HepG2 (cell line): ENCODE measurements around the gene PLXNB2. TPM values are rescaled to one million over a fixed set of nuclear protein-coding genes. Genes with fewer than 3 reads are reported as not detected.
A peak's percentile ranks its signal among the peaks of the same experiment; 100 is the strongest.

Source experiments
- ATAC-seq: fragments of 200-7000 bp; cut with Tn5 transposase; 3 replicates; pipeline ENCODE4 v1.9.1; 2020; ENCODE audit warnings: mild to moderate bottlenecking, moderate library complexity
- BruUV-seq: library from RNA; stranded (reverse); fragments of 400-500 nt; replicated peaks from 2 replicates; lab custom pipeline; 2021; lab: Mats Ljungman, UMichigan
- CTCF ChIA-PET: fragments of 300-600 bp; formaldehyde crosslinking; extraction: SDS; loops from one replicate; lab custom pipeline; 2021; ENCODE audit warnings: low total read pairs, inconsistent platforms, low intra/inter-chr PET ratio; lab: Yijun Ruan, JAX
- POLR2A ChIA-PET: fragments of 350-600 bp; sonication (Branson Sonifier 250); formaldehyde crosslinking; loops from one replicate; lab custom pipeline; 2020; ENCODE audit warnings: antibody characterized with exemption, inconsistent platforms; lab: Yijun Ruan, JAX
- DNase-seq: peaks from one replicate; pipeline ENCODE4 v3.0.0-alpha.2; 2015; ENCODE audit warnings: low spot score
- FAIRE-seq: peaks from 3 replicates; lab custom pipeline; 2011; peaks lifted over from hg19 to GRCh38; lab: Jason Lieb, UNC
- H2AFZ ChIP-seq: one replicate; pipeline ENCODE4 v1.6.1; 2011; ENCODE audit warnings: low read length, inconsistent platforms
- H3K27ac ChIP-seq: fragments of 300-600 bp; 3 replicates; pipeline ENCODE4 v1.8.0; 2011; ENCODE audit warnings: mixed run types, mild to moderate bottlenecking, mixed read lengths, low read length, inconsistent platforms; ENCODE audit not compliant: insufficient read depth; ENCODE audit errors: extremely low read length
- H3K27me3 ChIP-seq, 2 experiments: fragments of 200-600 bp in 1 of 2; 2 replicates in 1 of 2; 3 replicates in 1 of 2; pipeline versions ENCODE4 v1.6.0 to v1.8.0; 2011; ENCODE audit warnings: low read length in 2 of 2, mild to moderate bottlenecking in 2 of 2, moderate library complexity in 2 of 2, inconsistent platforms in 1 of 2; ENCODE audit not compliant: insufficient read depth in 2 of 2, control insufficient read depth in 1 of 2
- H3K36me3 ChIP-seq, 2 experiments: fragments of 200-600 bp in 1 of 2; replicated peaks in 1 of 2; 2 replicates in 1 of 2; 3 replicates in 1 of 2; pipeline versions ENCODE4 v1.5.1 to v1.8.0; 2011; ENCODE audit warnings: low read length in 2 of 2, inconsistent platforms in 1 of 2; ENCODE audit not compliant: insufficient read depth in 2 of 2, control insufficient read depth in 1 of 2
- H3K4me1 ChIP-seq: 2 replicates; pipeline ENCODE4 v1.5.1; 2012; ENCODE audit warnings: low read length, inconsistent platforms; ENCODE audit not compliant: insufficient read depth
- H3K4me2 ChIP-seq: 2 replicates; pipeline ENCODE4 v1.6.0; 2011; ENCODE audit warnings: low read depth, low read length, inconsistent platforms
- H3K4me3 ChIP-seq, 3 experiments: fragments of 200-600 bp in 1 of 3; sonication (generic), shearing (Covaris generic) in 1 of 3; replicated peaks in 1 of 3; 2 replicates each; pipeline ENCODE4 v1.5.1; 2011 to 2016; ENCODE audit warnings: low read length in 3 of 3, inconsistent platforms in 2 of 3, low read depth in 2 of 3, mild to moderate bottlenecking in 2 of 3, control low read depth in 1 of 3, mixed read lengths in 1 of 3; ENCODE audit not compliant: insufficient read depth in 1 of 3
- H3K79me2 ChIP-seq: one replicate; pipeline ENCODE4 v1.6.1; 2011; ENCODE audit warnings: low read length, inconsistent platforms; ENCODE audit not compliant: insufficient read depth
- H3K9ac ChIP-seq: 2 replicates; pipeline ENCODE4 v1.6.0; 2011; ENCODE audit warnings: mild to moderate bottlenecking, low read depth, low read length, inconsistent platforms; ENCODE audit not compliant: insufficient read depth
- H3K9me3 ChIP-seq: 2 replicates; pipeline ENCODE4 v1.5.1; 2012; ENCODE audit warnings: mild to moderate bottlenecking, low read length
- H4K20me1 ChIP-seq: 2 replicates; pipeline ENCODE4 v1.6.0; 2011; ENCODE audit warnings: inconsistent platforms, mild to moderate bottlenecking, low read length, moderate library complexity; ENCODE audit not compliant: insufficient read depth
- DMAP1 ChIP-seq: IDR thresholded peaks from 2 replicates; pipeline ENCODE4 v1.6.1; 2016
- NFYC ChIP-seq: IDR thresholded peaks from 2 replicates; pipeline ENCODE4 v1.6.1; 2016; ENCODE audit warnings: missing genetic modification reagents, missing compliant biosample characterization
- NR1H2 ChIP-seq: sonication (generic); formaldehyde crosslinking; IDR thresholded peaks from 2 replicates; pipeline ENCODE4 v1.8.1; 2022; ENCODE audit warnings: low read depth, missing genetic modification reagents, borderline replicate concordance
- SMC3 ChIP-seq: IDR thresholded peaks from 2 replicates; pipeline ENCODE4 v1.6.1; 2011; ENCODE audit warnings: low read length, improper control_type of control experiment
- ZFP90 ChIP-seq: sonication (generic); formaldehyde crosslinking; IDR thresholded peaks from 2 replicates; pipeline ENCODE4 v1.8.0; 2022; ENCODE audit warnings: missing genetic modification reagents, mild to moderate bottlenecking, inconsistent platforms, borderline replicate concordance
- ZNF496 ChIP-seq: sonication (generic); formaldehyde crosslinking; IDR thresholded peaks from 2 replicates; pipeline ENCODE4 v1.8.1; 2023; ENCODE audit warnings: mild to moderate bottlenecking, moderate library complexity, missing genetic modification reagents; ENCODE audit not compliant: insufficient replicate concordance
- WGBS: methylation state at CpG from one replicate; pipeline ENCODE4 v1.1.6; 2017; ENCODE audit warnings: low lambda C conversion rate; 5-methylcytosine and 5-hydroxymethylcytosine counted together
- in situ Hi-C: cut with HindIII; loops from 2 replicates; pipeline ENCODE4 v1.10.0; 2017; ENCODE audit warnings: low pct_unique_long_range_greater_than_20kb; ENCODE audit not compliant: extremely low pct_ligation_motif_present
- intact Hi-C: fragments of 100-400 bp; cut with micrococcal nuclease; formaldehyde crosslinking; loops from one replicate; pipeline ENCODE4 v1.10.0; 2022; ENCODE audit not compliant: unreplicated experiment
- polyA plus RNA-seq, 8 experiments: library from polyadenylated mRNA; depleted of rRNA in 3 of 8; stranded (reverse) in 7 of 8; unstranded in 1 of 8; fragments of >200 nt; fragmentation: Illumina TruSeq in 4 of 8; extraction: Trizol in 4 of 8; gene quantifications; 2 replicates each; pipeline versions ENCODE4 v1.2.1 to v1.2.3, GENCODE V29; 2011 to 2016; ENCODE audit warnings: low read depth in 4 of 8, missing spikeins in 1 of 8, mixed read lengths in 1 of 8; ENCODE audit not compliant: insufficient read depth in 1 of 8
- total RNA-seq, 5 experiments: library from RNA; depleted of rRNA; stranded (reverse); fragments of >200 nt; fragmentation: Illumina TruSeq; extraction: Trizol; gene quantifications; 2 replicates each; pipeline ENCODE4 v1.2.3, GENCODE V29; 2016; ENCODE audit warnings: low read depth in 1 of 5
- TF ChIP-seq, protein P1 (sequence below): sonication (generic); formaldehyde crosslinking; conservative IDR thresholded peaks from 2 replicates; pipeline ENCODE4 v1.8.1; 2023; ENCODE audit warnings: missing genetic modification reagents
- TF ChIP-seq, protein P2 (sequence below): sonication (generic); formaldehyde crosslinking; IDR thresholded peaks from 2 replicates; pipeline ENCODE4 v1.8.0; 2022; ENCODE audit warnings: mild to moderate bottlenecking, missing genetic modification reagents, moderate library complexity
- TF ChIP-seq, protein P3 (sequence below): sonication (generic); formaldehyde crosslinking; IDR thresholded peaks from 2 replicates; pipeline ENCODE4 v1.5.0; 2020; ENCODE audit warnings: mild to moderate bottlenecking, missing genetic modification reagents
- TF ChIP-seq, protein P4 (sequence below): sonication (generic); formaldehyde crosslinking; IDR thresholded peaks from 2 replicates; pipeline ENCODE4 v1.5.0; 2020; ENCODE audit warnings: missing genetic modification reagents

The PLXNB2 gene
- total and polyA plus RNA-seq, 2 of the 13 experiments (the other 11 are each of a cell fraction or from before 2014, with no cell fraction given), result 32.6 to 68.9 TPM

DNA sequence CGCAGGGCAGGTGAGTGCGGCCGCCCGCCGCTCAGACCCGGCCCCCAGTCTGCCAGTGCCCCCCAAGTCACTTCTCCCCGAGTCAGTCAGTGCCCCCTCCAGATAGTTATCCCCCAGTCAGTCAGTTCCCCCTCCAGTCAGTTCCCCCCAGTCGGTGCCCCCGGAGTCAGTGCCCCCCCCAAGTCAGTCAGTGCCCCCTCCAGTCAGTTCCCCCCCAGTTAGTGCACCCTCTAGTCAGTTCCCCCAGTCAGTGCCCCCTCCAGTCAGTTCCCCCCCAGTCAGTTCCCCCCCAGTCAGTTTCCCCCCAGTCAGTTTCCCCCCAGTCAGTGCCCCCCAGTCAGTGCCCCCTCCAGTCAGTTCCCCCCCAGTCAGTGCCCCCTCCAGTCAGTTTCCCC, 36.1 kb upstream of the PLXNB2 start:
- no peak for ATAC-seq
- peak overlapping the region; percentile 92; the same call in 1 of the 2 replicates for H3K4me2 ChIP-seq
- no peak for TF ChIP-seq DMAP1
- TF ChIP-seq NR1H2 (CRISPR knock-in tag), result no peak
- no peak for TF ChIP-seq NFYC (CRISPR knock-in tag)
- TF ChIP-seq, protein P1, sequence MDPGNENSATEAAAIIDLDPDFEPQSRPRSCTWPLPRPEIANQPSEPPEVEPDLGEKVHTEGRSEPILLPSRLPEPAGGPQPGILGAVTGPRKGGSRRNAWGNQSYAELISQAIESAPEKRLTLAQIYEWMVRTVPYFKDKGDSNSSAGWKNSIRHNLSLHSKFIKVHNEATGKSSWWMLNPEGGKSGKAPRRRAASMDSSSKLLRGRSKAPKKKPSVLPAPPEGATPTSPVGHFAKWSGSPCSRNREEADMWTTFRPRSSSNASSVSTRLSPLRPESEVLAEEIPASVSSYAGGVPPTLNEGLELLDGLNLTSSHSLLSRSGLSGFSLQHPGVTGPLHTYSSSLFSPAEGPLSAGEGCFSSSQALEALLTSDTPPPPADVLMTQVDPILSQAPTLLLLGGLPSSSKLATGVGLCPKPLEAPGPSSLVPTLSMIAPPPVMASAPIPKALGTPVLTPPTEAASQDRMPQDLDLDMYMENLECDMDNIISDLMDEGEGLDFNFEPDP, result 0 out of 2 replicates have a peak, but pooled peaks have one; percentile 42
- TF ChIP-seq SMC3, result no peak
- no peak for TF ChIP-seq ZNF496 (CRISPR knock-in tag)
- TF ChIP-seq, protein P2, sequence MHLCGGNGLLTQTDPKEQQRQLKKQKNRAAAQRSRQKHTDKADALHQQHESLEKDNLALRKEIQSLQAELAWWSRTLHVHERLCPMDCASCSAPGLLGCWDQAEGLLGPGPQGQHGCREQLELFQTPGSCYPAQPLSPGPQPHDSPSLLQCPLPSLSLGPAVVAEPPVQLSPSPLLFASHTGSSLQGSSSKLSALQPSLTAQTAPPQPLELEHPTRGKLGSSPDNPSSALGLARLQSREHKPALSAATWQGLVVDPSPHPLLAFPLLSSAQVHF (CRISPR knock-in tag), result no peak
- TF ChIP-seq, protein P3, sequence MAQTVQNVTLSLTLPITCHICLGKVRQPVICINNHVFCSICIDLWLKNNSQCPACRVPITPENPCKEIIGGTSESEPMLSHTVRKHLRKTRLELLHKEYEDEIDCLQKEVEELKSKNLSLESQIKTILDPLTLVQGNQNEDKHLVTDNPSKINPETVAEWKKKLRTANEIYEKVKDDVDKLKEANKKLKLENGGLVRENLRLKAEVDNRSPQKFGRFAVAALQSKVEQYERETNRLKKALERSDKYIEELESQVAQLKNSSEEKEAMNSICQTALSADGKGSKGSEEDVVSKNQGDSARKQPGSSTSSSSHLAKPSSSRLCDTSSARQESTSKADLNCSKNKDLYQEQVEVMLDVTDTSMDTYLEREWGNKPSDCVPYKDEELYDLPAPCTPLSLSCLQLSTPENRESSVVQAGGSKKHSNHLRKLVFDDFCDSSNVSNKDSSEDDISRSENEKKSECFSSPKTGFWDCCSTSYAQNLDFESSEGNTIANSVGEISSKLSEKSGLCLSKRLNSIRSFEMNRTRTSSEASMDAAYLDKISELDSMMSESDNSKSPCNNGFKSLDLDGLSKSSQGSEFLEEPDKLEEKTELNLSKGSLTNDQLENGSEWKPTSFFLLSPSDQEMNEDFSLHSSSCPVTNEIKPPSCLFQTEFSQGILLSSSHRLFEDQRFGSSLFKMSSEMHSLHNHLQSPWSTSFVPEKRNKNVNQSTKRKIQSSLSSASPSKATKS, result no peak
- TF ChIP-seq, protein P4, sequence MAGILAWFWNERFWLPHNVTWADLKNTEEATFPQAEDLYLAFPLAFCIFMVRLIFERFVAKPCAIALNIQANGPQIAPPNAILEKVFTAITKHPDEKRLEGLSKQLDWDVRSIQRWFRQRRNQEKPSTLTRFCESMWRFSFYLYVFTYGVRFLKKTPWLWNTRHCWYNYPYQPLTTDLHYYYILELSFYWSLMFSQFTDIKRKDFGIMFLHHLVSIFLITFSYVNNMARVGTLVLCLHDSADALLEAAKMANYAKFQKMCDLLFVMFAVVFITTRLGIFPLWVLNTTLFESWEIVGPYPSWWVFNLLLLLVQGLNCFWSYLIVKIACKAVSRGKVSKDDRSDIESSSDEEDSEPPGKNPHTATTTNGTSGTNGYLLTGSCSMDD (CRISPR knock-in tag), result no peak
- 0 out of 2 replicates have a peak, but pooled peaks have one; percentile 2 for TF ChIP-seq ZFP90 (CRISPR knock-in tag)
- H3K79me2 ChIP-seq, result peaks cover 20% of the 10 kb centered on the region
- no TSS peak for BruUV-seq
- peaks cover 13% of the 10 kb centered on the region; the same call in 1 of the 2 replicates for H4K20me1 ChIP-seq
- WGBS, result 13% methylated on average over 1 of the region's 9 CpGs
- H3K27ac ChIP-seq, result peak overlapping the region; percentile 51
- no peak for DNase-seq
- in situ Hi-C loops (no loop called here), intact Hi-C loops (loop anchor here (2.0 kb wide), 3 partner anchors 53 to 99 kb away; partner anchors contain the start of genes MAPK11 and TUBGCP6)
- H3K4me3 ChIP-seq, result peak overlapping the region; percentile 81 to 86 (median 83)
- H3K27me3 ChIP-seq, result no peaks in the 10 kb centered on the region
- H3K36me3 ChIP-seq, result no peaks in the 10 kb centered on the region
- no peak overlapping the region for H2AFZ ChIP-seq
- POLR2A ChIA-PET, result interaction anchor here (1.0 to 2.3 kb wide), 2 partner anchors 44 to 100 kb away, joined by 4 to 7 read pairs; no protein-coding TSS in a partner anchor
- CTCF ChIA-PET, result interaction anchor here (1.7 to 4.2 kb wide), 4 partner anchors 17 to 91 kb away, joined by 8 to 125 read pairs (median 14); partner anchors contain the start of gene DENND6B
- H3K9ac ChIP-seq, result peak overlapping the region; percentile 89
- no peak for FAIRE-seq
- H3K9me3 ChIP-seq, result no peaks in the 10 kb centered on the region
- peaks cover 59% of the 10 kb centered on the region for H3K4me1 ChIP-seq
